ENCODE measurements around the gene TRAK2.

GRCh38 chr2:201450954-201451291 is 335 bp downstream of the TRAK2 start:
- TF ChIP-seq CTCF (IDR thresholded peaks at IDR 0.05): no peak
- no peak for TF ChIP-seq POLR2A (IDR thresholded peaks at IDR 0.05)

All from esophagus squamous epithelium (tissue), 4 donors.